Measurements from ENCODE around the gene SERPINE1. TPM values are rescaled to one million over a fixed set of nuclear protein-coding genes. Genes with fewer than 3 reads are reported as not detected.

The SERPINE1 gene
- total and polyA plus RNA-seq, 2 of the 13 experiments (the other 11 are each of a cell fraction or from before 2014, with no cell fraction given), result 21.2 to 1,576 TPM

DNA sequence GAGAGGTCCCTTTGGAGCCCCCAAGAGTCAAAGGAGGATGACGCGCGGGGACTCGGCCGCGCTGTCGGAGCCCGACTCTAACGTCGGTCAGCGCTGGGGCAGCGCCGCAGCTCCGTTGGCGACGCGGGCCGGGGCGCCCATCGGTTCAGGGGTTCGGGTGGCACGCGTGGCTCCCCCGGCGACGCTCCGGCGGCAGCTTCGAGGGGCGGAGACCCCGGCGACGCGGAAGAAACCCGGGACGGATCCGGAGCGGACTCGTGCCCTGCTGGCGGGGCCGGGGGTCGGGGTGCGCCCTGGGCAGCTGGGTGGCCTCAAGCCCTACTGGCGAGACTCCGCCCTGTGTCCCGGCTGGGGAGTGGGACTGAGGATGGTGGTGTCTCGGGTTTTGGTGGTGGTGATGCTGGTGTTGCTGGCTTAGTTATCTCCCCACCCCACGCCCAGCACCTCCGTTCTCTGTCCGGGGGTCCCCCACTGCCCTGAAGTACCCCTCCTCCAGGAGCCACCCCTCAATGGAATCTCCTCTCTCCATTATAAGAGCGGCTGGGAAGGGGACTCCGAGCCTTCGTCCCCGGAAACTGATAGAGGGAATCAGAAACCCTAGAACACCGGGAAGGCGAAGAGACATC, 53.3 kb downstream of the SERPINE1 start, which contains the start of gene NAT16 (continued):
- TF ChIP-seq, protein P1, sequence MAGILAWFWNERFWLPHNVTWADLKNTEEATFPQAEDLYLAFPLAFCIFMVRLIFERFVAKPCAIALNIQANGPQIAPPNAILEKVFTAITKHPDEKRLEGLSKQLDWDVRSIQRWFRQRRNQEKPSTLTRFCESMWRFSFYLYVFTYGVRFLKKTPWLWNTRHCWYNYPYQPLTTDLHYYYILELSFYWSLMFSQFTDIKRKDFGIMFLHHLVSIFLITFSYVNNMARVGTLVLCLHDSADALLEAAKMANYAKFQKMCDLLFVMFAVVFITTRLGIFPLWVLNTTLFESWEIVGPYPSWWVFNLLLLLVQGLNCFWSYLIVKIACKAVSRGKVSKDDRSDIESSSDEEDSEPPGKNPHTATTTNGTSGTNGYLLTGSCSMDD (CRISPR knock-in tag; IDR thresholded peaks at IDR 0.05), result no peak
- TF ChIP-seq, protein P2, sequence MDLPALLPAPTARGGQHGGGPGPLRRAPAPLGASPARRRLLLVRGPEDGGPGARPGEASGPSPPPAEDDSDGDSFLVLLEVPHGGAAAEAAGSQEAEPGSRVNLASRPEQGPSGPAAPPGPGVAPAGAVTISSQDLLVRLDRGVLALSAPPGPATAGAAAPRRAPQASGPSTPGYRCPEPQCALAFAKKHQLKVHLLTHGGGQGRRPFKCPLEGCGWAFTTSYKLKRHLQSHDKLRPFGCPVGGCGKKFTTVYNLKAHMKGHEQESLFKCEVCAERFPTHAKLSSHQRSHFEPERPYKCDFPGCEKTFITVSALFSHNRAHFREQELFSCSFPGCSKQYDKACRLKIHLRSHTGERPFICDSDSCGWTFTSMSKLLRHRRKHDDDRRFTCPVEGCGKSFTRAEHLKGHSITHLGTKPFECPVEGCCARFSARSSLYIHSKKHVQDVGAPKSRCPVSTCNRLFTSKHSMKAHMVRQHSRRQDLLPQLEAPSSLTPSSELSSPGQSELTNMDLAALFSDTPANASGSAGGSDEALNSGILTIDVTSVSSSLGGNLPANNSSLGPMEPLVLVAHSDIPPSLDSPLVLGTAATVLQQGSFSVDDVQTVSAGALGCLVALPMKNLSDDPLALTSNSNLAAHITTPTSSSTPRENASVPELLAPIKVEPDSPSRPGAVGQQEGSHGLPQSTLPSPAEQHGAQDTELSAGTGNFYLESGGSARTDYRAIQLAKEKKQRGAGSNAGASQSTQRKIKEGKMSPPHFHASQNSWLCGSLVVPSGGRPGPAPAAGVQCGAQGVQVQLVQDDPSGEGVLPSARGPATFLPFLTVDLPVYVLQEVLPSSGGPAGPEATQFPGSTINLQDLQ (CRISPR knock-in tag; IDR thresholded peaks at IDR 0.05), result no peak
- TF ChIP-seq HDAC6 (IDR thresholded peaks at IDR 0.05; ENCODE audit: low read depth, low read length) (no peak), FOXO1 (CRISPR knock-in tag; IDR thresholded peaks at IDR 0.05) (no peak), ATRX (CRISPR knock-in tag; IDR thresholded peaks at IDR 0.05; ENCODE audit: borderline replicate concordance) (no peak), KLF15 (CRISPR knock-in tag; IDR thresholded peaks at IDR 0.05; ENCODE audit: borderline replicate concordance) (no peak), CHD2 (IDR thresholded peaks at IDR 0.05; ENCODE audit: low read depth, low read length) (no peak), TBX3 (IDR thresholded peaks at IDR 0.05; ENCODE audit: borderline replicate concordance) (no peak), ZNF652 (CRISPR knock-in tag; IDR thresholded peaks at IDR 0.05; ENCODE audit: borderline replicate concordance, low read depth) (no peak), ARNTL (CRISPR knock-in tag; IDR thresholded peaks at IDR 0.05) (no peak), FOXA1 (IDR thresholded peaks at IDR 0.05) (no peak), FOXA1 (CRISPR knock-in tag; IDR thresholded peaks at IDR 0.05) (no peak), ZBTB7A (CRISPR knock-in tag; IDR thresholded peaks at IDR 0.05) (no peak), SYNCRIP (IDR thresholded peaks at IDR 0.05; ENCODE audit: insufficient read depth, low read depth, low read length) (no peak)
- TF ChIP-seq, protein P3, sequence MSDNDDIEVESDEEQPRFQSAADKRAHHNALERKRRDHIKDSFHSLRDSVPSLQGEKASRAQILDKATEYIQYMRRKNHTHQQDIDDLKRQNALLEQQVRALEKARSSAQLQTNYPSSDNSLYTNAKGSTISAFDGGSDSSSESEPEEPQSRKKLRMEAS (IDR thresholded peaks at IDR 0.05), result 0 out of 2 replicates have a peak, but pooled peaks have one; percentile 25
- TF ChIP-seq, protein P4, sequence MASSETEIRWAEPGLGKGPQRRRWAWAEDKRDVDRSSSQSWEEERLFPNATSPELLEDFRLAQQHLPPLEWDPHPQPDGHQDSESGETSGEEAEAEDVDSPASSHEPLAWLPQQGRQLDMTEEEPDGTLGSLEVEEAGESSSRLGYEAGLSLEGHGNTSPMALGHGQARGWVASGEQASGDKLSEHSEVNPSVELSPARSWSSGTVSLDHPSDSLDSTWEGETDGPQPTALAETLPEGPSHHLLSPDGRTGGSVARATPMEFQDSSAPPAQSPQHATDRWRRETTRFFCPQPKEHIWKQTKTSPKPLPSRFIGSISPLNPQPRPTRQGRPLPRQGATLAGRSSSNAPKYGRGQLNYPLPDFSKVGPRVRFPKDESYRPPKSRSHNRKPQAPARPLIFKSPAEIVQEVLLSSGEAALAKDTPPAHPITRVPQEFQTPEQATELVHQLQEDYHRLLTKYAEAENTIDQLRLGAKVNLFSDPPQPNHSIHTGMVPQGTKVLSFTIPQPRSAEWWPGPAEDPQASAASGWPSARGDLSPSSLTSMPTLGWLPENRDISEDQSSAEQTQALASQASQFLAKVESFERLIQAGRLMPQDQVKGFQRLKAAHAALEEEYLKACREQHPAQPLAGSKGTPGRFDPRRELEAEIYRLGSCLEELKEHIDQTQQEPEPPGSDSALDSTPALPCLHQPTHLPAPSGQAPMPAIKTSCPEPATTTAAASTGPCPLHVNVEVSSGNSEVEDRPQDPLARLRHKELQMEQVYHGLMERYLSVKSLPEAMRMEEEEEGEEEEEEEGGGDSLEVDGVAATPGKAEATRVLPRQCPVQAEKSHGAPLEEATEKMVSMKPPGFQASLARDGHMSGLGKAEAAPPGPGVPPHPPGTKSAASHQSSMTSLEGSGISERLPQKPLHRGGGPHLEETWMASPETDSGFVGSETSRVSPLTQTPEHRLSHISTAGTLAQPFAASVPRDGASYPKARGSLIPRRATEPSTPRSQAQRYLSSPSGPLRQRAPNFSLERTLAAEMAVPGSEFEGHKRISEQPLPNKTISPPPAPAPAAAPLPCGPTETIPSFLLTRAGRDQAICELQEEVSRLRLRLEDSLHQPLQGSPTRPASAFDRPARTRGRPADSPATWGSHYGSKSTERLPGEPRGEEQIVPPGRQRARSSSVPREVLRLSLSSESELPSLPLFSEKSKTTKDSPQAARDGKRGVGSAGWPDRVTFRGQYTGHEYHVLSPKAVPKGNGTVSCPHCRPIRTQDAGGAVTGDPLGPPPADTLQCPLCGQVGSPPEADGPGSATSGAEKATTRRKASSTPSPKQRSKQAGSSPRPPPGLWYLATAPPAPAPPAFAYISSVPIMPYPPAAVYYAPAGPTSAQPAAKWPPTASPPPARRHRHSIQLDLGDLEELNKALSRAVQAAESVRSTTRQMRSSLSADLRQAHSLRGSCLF (CRISPR knock-in tag; IDR thresholded peaks at IDR 0.05; ENCODE audit: borderline replicate concordance), result no peak
- TF ChIP-seq, protein P5, sequence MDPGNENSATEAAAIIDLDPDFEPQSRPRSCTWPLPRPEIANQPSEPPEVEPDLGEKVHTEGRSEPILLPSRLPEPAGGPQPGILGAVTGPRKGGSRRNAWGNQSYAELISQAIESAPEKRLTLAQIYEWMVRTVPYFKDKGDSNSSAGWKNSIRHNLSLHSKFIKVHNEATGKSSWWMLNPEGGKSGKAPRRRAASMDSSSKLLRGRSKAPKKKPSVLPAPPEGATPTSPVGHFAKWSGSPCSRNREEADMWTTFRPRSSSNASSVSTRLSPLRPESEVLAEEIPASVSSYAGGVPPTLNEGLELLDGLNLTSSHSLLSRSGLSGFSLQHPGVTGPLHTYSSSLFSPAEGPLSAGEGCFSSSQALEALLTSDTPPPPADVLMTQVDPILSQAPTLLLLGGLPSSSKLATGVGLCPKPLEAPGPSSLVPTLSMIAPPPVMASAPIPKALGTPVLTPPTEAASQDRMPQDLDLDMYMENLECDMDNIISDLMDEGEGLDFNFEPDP (CRISPR knock-in tag; conservative IDR thresholded peaks at IDR 0.05), result no peak

All from HepG2 (cell line).